ES-I3 (cell line): ENCODE measurements around the gene LIPE.

Experiments used
- H3K36me3 ChIP-seq: 2 replicates; pipeline ENCODE4 v1.6.1; 2013; ENCODE audit warnings: mild to moderate bottlenecking, low read length, control low read depth, moderate library complexity; ENCODE audit not compliant: insufficient read depth
- H3K4me1 ChIP-seq: 2 replicates; pipeline ENCODE4 v1.6.1; 2013; ENCODE audit warnings: mild to moderate bottlenecking, control low read depth, low read length; ENCODE audit not compliant: insufficient read depth
- H3K9ac ChIP-seq: 2 replicates; pipeline ENCODE4 v1.6.1; 2013; ENCODE audit warnings: low read depth, mild to moderate bottlenecking, low read length, moderate library complexity
- H3K9me3 ChIP-seq: 2 replicates; pipeline ENCODE4 v1.6.1; 2013; ENCODE audit warnings: mild to moderate bottlenecking, low read length, moderate library complexity; ENCODE audit not compliant: control insufficient read depth, insufficient read depth

LIPE gene, protein sequence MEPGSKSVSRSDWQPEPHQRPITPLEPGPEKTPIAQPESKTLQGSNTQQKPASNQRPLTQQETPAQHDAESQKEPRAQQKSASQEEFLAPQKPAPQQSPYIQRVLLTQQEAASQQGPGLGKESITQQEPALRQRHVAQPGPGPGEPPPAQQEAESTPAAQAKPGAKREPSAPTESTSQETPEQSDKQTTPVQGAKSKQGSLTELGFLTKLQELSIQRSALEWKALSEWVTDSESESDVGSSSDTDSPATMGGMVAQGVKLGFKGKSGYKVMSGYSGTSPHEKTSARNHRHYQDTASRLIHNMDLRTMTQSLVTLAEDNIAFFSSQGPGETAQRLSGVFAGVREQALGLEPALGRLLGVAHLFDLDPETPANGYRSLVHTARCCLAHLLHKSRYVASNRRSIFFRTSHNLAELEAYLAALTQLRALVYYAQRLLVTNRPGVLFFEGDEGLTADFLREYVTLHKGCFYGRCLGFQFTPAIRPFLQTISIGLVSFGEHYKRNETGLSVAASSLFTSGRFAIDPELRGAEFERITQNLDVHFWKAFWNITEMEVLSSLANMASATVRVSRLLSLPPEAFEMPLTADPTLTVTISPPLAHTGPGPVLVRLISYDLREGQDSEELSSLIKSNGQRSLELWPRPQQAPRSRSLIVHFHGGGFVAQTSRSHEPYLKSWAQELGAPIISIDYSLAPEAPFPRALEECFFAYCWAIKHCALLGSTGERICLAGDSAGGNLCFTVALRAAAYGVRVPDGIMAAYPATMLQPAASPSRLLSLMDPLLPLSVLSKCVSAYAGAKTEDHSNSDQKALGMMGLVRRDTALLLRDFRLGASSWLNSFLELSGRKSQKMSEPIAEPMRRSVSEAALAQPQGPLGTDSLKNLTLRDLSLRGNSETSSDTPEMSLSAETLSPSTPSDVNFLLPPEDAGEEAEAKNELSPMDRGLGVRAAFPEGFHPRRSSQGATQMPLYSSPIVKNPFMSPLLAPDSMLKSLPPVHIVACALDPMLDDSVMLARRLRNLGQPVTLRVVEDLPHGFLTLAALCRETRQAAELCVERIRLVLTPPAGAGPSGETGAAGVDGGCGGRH

DNA sequence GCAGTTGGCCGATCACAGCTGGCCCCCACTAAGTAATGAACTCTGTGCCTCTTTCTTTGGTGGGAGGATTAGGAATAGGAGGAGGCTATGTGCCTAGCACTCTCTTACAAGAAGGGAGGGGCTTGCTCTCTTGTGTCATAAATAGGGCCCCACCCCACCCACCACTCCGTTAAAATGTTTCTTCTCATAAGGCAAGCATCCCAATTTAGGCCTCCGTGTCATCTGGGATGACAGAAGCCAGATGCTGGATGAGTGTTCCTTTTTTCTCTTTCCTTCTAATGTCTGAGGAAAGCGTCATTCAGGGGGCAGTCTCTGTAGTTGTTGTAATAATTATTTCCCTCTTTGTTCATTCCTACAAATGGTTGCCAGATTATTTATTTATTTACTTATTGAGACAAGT, at the start of gene LIPE:
Gene LIPE (minus strand): TSS at position 76 of the 400 bp plus-strand sequence. CDS start 239 bp downstream, outside the sequence.
- Histone ChIP-seq H3K9ac (no peak within 1 kb of the TSS), H3K36me3 (no peaks in the 10 kb centered on the region), H3K4me1 (no peaks in the 10 kb centered on the region; the same call in none of the 2 replicates), H3K9me3 (no peaks in the 10 kb centered on the region)

DNA sequence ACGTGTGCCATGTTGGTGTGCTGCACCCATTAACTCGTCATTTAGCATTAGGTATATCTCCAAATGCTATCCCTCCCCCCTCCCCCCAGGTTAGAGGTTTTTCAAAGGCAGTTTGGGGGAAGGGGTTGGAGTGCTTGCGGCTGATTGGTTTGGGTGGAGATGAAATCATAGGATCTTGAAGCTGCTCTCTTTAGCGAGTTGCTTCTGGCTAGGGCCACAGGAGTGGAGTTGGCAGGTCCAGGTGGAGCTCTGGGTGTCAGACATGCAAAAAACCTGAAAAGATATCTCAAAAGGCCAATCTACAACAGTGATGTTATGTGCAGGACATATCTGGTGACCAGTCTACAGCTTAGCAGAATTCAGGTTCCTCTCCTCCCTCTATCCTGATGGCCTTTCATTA, 48.2 kb upstream of the LIPE start:
- Histone ChIP-seq H3K9ac (no peak overlapping the region), H3K36me3 (no peaks in the 10 kb centered on the region), H3K4me1 (peaks cover 51% of the 10 kb centered on the region), H3K9me3 (no peaks in the 10 kb centered on the region)

DNA sequence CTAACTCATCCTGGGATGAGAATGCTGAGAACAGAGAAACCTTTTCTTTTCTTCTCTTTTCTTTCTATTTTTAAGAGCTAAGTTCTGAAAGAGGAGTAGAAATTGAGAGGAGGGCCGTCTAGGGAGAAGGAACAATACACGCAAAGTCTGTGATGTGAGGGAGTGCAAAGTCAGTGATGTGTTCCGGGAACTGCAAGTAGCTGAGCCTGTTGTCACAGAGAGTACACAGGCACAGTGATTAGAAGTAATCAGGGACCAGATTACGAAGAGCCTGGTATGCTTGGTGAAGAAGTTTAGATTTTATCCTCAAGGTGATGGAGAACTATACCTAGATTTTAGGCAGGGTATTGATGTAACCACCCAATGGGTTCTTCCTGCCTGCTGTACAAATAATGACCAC, 47.6 kb upstream of the LIPE start:
- peaks cover 50% of the 10 kb centered on the region for H3K4me1 ChIP-seq
- H3K36me3 ChIP-seq: no peaks in the 10 kb centered on the region
- no peak overlapping the region for H3K9ac ChIP-seq
- H3K9me3 ChIP-seq: no peaks in the 10 kb centered on the region

DNA sequence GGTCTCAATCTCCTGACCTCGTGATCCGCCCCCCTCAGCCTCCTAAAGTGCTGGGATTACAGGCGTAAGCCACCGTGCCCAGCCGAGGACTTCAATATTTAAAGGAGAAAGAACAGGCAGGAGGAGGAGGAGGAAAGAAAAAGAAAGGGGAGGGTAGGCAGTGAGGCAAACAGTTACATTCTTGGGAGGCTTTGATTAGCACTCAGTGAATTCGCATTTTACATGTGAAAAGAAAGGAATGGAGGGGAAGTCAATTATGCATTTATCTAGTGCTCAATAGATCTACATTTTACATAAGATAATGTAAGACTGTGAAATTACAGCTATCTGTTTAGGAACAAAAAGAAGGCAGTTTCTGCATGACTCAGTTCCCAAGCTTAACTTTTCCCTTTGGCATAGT, 46.5 kb upstream of the LIPE start:
- H3K4me1 ChIP-seq: peaks cover 53% of the 10 kb centered on the region
- no peak overlapping the region for H3K9ac ChIP-seq
- no peaks in the 10 kb centered on the region for H3K36me3 ChIP-seq
- H3K9me3 ChIP-seq: no peaks in the 10 kb centered on the region

DNA sequence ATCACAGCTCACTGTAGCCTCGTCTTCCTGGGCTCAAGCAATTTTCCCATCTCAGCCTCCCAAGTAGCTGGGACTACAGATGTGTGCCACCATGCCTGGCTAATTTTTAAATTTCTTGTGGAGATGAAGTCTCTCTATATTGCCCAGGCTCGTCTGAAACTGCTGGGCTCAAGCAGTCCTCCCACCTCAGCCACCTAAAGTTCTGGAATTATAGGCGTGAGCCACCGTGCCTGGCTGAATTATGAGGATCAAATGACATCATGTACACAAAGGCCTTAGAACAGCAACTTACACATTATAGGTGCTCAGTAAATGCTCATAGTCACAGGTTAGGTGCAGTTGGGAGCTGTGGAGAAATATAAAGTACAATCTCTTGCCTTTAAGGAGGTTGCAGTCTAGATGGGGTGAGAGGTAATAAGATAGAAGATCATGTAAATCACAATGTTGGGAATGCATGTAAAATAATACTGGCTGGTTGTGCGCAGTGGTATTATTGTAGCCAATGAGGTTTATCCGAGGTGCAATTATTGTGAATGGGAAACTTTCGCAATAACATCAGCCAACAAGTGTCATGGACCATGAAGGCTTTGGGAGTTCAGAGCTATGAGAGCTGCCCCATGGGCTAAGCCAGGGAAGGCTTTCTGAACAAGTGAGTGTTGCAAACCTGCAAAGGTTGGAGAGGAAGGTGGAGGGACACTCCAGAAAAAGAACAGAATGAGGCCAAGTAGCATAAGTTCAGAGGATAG, 45.4 kb upstream of the LIPE start:
- Histone ChIP-seq H3K9me3 (no peaks in the 10 kb centered on the region), H3K36me3 (no peaks in the 10 kb centered on the region), H3K4me1 (peaks cover 57% of the 10 kb centered on the region), H3K9ac (no peak overlapping the region)

DNA sequence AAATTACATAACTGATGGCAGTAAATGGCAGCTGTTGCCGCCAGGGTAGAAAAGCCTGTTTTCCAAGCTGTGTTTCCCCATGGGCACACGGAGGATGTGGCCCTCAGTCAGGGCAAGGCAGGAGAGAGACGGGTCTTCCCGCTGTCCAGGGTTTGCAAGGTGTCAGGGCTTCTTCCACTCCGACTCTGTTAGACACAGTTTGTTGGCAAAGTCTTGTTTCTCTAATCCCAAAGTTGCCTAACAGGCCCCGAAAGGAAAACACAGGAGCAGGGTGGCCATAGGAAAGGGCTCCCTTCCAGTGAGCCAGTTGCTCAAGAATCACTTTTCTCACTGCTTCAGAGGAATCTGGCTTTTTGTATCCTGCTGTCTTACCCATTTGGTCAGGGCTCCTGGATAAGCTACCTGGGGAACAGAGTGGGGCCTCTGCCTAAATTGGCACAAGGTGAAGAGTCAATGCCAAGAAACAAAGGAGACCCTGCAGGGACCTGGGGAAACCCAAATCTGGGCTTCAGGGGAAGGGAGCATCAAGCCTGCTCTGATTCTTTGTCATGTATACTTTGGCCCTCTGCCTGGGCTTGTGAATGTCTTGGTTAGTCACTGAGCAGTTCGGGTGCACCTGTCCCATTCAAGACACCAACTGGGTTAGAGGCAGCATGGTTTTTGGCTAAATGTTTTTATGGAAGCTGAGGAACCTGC, 44.5 kb upstream of the LIPE start:
- Histone ChIP-seq H3K36me3 (no peaks in the 10 kb centered on the region), H3K9me3 (no peaks in the 10 kb centered on the region), H3K9ac (no peak overlapping the region), H3K4me1 (peaks cover 61% of the 10 kb centered on the region)

DNA sequence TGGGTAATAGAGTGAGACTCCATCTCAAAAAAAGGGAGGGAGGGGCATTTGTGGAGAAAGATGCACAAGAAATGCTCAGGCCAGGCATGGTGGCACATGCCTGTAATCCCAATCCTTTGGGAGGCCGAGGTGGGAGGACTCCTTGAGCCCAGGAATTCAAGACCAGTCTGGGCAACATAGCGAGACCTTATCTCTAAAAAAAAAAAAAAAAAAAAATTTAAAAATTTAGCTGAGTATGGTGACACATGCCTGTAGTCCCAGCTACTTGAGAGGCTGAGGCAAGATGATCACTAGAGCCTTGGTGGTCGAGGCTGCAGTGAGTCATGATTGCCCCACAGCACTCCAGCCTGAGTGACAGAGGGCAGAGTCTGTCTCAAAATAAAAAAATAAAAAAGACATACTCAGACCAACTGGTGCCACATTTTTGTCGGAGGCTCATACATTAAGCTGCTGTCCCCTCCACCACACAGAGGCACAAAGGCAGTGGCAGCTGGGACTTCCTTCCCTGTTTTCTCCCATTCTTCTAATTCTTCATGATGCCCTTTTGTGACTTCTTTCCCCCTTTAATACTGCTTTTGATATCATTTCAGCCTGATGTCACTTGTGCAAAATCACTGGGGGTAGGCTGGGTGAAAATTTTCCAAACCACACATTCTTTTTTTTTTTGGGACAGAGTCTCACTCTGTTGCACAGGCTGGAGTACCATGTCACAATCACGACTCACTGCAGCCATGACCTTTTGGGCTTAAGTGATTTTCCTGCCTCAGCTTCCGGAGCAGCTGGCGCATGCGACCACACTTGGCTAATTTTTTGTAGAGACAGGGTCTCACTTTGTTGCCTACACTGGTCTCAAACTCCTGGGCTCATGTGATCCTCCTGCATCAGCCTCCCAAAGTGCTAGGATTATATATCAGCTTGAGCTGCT, 42.4 kb upstream of the LIPE start:
- Histone ChIP-seq H3K36me3 (no peaks in the 10 kb centered on the region), H3K9me3 (no peaks in the 10 kb centered on the region), H3K9ac (no peak overlapping the region), H3K4me1 (peaks cover 55% of the 10 kb centered on the region)

DNA sequence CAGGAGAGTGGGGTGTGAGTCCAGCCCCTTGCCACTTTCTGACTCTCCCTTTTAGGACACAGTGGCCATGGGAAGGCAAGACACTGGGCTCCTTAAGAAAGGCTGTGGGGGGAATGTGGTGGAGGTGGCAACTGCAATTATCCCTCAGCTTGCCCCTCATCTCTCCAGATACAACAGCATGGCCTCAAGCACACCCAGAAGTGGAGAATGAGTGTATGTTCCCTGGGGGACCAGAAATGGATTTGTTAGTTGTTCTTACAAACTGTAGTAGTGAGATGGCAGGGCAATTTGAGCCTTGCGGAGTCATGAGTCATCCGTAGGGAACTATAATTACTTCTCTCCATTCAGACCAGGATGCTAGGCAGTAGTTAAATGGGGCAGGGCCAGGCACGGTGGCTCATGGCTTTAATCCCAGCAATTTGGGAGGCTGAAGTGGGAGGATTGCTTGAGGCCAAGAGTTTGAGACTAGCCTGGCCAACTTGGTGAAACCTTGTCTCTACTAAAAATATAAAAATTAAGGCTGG, 41.1 kb upstream of the LIPE start:
- Histone ChIP-seq H3K4me1 (peaks cover 47% of the 10 kb centered on the region), H3K9ac (no peak overlapping the region), H3K36me3 (no peaks in the 10 kb centered on the region), H3K9me3 (no peaks in the 10 kb centered on the region)

DNA sequence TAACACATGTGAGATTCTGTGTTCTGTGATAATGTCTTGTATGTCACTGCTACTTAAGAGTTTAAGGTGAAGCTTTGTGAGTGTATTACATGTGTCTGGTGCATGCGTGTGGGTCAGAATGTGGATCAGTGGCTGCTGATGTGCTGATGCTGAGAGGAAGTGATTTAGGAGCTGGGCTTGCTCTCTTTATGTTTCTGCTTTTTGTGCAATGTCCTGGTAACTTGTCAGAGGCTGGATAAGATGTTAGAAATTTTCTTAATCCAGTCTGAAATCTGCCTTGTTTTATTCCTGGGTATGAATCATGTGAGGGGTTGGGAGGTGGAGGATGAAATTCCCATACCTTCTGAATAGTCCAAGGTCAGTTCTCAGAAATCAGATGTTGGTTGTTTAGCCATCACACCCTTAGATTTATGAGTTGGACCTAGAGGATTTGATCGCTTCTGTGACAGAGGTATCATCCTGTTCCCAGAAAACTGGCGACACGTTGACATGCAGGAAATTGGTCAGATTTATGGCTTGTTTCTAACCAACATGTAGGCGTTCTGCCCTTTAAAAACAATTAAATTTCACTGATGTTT, 40.1 kb upstream of the LIPE start:
- Histone ChIP-seq H3K9me3 (no peaks in the 10 kb centered on the region), H3K9ac (no peak overlapping the region), H3K4me1 (peaks cover 38% of the 10 kb centered on the region), H3K36me3 (no peaks in the 10 kb centered on the region)

DNA sequence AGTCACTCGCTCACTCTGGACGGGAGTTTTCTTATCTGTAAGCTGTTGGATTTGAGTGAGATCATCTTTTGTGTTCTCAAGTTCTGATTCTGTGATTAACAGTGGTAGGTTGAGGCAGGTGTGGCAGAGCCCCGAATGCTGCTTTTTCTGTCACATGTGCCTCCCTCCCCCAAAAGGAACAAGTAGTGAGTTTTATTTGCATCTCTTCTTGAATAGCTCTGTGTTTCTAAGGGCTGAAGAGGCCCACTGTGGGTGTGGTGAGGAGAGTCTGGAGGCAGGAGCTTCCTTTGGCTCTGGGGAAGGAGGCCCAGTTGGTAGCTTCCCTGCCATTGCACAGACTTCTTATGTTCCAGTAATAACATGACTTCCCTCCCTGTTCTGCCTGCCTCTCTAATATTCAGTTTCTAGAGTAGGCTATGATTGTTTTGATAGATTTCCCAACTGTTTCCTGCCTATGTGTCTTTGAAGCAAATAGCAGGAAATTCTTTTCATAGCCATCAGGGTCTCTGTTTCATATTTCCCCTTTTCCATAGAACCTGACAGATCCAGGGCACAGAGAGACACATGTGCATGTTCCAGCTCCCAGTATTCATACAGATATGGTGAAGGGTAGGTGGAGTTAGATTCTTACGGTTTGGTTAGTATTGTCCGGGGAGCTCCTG, 39.5 kb upstream of the LIPE start:
- no peaks in the 10 kb centered on the region for H3K36me3 ChIP-seq
- peaks cover 32% of the 10 kb centered on the region for H3K4me1 ChIP-seq
- no peaks in the 10 kb centered on the region for H3K9me3 ChIP-seq
- H3K9ac ChIP-seq: no peak overlapping the region

DNA sequence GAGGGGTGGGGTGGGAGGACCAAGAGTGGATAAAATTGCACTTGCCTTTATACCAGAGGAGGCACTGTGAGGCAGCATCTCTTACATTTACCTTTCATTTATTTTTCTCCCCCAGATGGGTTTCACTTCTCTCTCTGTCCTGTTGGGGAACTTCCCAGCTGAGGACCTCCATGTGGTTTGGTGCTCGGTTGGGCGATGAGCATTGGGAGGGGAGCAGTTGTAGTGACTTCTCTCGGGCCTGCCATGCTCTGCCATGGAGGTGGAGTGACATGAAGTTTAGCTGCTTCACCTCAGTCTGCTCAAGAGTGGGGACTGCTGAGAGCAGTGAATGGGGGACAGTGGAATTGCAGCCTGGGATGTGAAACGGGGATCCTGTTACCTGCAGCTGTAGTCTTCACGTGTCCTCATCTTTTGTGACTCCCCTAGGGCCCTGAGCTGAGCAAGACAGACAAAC, 38.7 kb upstream of the LIPE start:
- no peaks in the 10 kb centered on the region for H3K9me3 ChIP-seq
- no peaks in the 10 kb centered on the region for H3K36me3 ChIP-seq
- H3K9ac ChIP-seq: no peak overlapping the region
- H3K4me1 ChIP-seq: peaks cover 24% of the 10 kb centered on the region

DNA sequence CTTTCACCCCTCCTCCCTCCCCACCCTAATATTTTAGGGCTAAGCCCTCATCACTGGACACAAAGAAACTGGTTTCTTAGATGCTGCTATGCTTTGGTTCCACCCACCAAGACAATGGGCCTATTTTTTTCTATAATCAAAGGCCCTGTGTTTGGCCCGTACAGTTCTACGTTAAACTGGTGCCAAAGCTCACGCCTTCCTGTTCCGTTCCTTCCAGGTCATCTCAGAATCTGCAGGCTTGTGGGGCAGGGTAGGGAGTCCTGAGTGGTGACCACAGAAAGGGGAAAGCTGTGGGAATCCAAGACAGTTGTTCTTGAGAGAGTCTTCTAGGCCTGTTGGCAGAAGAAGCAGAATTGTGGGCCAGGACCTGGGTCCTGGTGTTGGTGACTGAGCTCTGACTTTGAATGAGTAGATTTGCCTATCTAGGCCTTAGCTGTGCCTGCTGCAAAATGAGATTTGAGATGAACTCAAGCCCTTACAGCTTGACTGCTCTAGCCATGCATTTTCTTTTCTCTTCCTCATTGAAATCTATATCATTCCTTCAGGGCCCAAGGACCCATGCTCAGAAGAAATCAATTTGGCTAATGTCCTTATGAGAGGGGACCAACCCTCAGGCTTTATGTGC, 34.6 kb upstream of the LIPE start:
- no peaks in the 10 kb centered on the region for H3K9me3 ChIP-seq
- peaks cover 10% of the 10 kb centered on the region for H3K4me1 ChIP-seq
- no peak overlapping the region for H3K9ac ChIP-seq
- H3K36me3 ChIP-seq: no peaks in the 10 kb centered on the region
